Cardiac muscle cell (in vitro differentiated cells and primary cell): ENCODE results near the gene SLC5A3. TPM values are rescaled to one million over a fixed set of nuclear protein-coding genes. Genes with fewer than 3 reads are reported as not detected.

Experiments used
- DNase-seq, 2 donors: peaks; one replicate each; pipeline versions ENCODE4 v3.0.0 to v3.0.0-alpha.2; 2010 to 2017; ENCODE audit warnings: low read depth in 1 of 2, low spot score in 1 of 2
- H3K27ac ChIP-seq: fragments of 200-600 bp; sonication (generic); 2 replicates; pipeline ENCODE4 v1.5.1; 2016
- H3K27me3 ChIP-seq: fragments of 200-600 bp; sonication (generic); 2 replicates; pipeline ENCODE4 v1.6.0; 2016; ENCODE audit warnings: control low read depth
- H3K36me3 ChIP-seq: fragments of 200-600 bp; sonication (generic); 2 replicates; pipeline ENCODE4 v1.5.1; 2016; ENCODE audit warnings: control low read depth
- H3K4me1 ChIP-seq: fragments of 200-600 bp; sonication (generic); 2 replicates; pipeline ENCODE4 v1.8.1; 2017; ENCODE audit warnings: low read depth, mild to moderate bottlenecking, mixed run types
- H3K4me3 ChIP-seq: fragments of 200-600 bp; sonication (generic); 2 replicates; pipeline ENCODE4 v1.5.1; 2016; ENCODE audit warnings: mild to moderate bottlenecking
- H3K9me3 ChIP-seq: fragments of 200-600 bp; sonication (generic); 2 replicates; pipeline ENCODE4 v1.5.1; 2017; ENCODE audit warnings: low read depth, mild to moderate bottlenecking, control low read depth
- polyA plus RNA-seq: library from polyadenylated mRNA; unstranded; fragments of >200 nt; fragmentation: Nextera tagmentation; extraction: Ambion mirVana; gene quantifications from 2 replicates; pipeline ENCODE4 v1.2.1, GENCODE V29; 2016
- total RNA-seq: library from RNA; depleted of rRNA; stranded (reverse); fragments of >200 nt; gene quantifications from 2 replicates; pipeline ENCODE4 v1.2.3, GENCODE V29; 2016
- TF ChIP-seq, protein P1 (sequence below): IDR thresholded peaks from 2 replicates; pipeline ENCODE4 v1.5.1; 2012; ENCODE audit warnings: low read depth, mild to moderate bottlenecking, low read length

The SLC5A3 gene
- total and polyA plus RNA-seq, 2 experiments from 2014 or later, result 3.0 to 17.0 TPM

- Histone ChIP-seq H3K4me1 (no peaks in the 10 kb centered on the region), H3K9me3 (no peaks in the 10 kb centered on the region), H3K36me3 (no peaks in the 10 kb centered on the region), H3K4me3 (no peak overlapping the region), H3K27me3 (no peaks in the 10 kb centered on the region), H3K27ac (no peak overlapping the region)
- TF ChIP-seq, protein P1, sequence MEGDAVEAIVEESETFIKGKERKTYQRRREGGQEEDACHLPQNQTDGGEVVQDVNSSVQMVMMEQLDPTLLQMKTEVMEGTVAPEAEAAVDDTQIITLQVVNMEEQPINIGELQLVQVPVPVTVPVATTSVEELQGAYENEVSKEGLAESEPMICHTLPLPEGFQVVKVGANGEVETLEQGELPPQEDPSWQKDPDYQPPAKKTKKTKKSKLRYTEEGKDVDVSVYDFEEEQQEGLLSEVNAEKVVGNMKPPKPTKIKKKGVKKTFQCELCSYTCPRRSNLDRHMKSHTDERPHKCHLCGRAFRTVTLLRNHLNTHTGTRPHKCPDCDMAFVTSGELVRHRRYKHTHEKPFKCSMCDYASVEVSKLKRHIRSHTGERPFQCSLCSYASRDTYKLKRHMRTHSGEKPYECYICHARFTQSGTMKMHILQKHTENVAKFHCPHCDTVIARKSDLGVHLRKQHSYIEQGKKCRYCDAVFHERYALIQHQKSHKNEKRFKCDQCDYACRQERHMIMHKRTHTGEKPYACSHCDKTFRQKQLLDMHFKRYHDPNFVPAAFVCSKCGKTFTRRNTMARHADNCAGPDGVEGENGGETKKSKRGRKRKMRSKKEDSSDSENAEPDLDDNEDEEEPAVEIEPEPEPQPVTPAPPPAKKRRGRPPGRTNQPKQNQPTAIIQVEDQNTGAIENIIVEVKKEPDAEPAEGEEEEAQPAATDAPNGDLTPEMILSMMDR, result no peak
- DNase-seq, result no peak
These were observed 30.6 kb upstream of the SLC5A3 start for GRCh38 chr21:34042735-34043134.

DNA sequence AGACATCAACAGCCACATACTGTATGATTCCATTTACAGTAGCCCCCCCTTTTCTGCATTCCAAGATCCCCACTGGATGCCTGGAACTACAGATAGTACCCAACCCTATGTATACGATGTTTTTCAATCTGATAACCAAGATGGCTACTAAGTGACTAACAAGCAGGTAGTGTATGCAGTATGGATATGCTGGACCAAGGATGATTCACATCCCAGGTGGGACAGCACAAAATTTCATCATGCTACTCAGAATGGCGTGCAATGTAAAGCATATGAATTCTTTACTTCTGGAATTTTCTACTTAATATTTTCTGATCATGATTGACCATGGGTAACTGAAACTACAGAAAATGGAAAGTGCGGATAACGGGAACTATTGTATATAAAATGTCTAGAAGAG, 30.0 kb upstream of the SLC5A3 start:
- H3K36me3 ChIP-seq, result no peaks in the 10 kb centered on the region
- no peak for DNase-seq

GRCh38 chr21:34046917-34047316, 26.5 kb upstream of the SLC5A3 start:
- Histone ChIP-seq H3K27ac (no peak overlapping the region), H3K27me3 (no peaks in the 10 kb centered on the region), H3K36me3 (no peaks in the 10 kb centered on the region), H3K4me1 (no peaks in the 10 kb centered on the region), H3K9me3 (no peaks in the 10 kb centered on the region), H3K4me3 (no peak overlapping the region)
- TF ChIP-seq, protein P1, result no peak
- DNase-seq, result no peak

More for the DNA sequence above, 30.0 kb upstream of the SLC5A3 start:
- Histone ChIP-seq H3K9me3 (no peaks in the 10 kb centered on the region), H3K4me3 (no peak overlapping the region), H3K27me3 (no peaks in the 10 kb centered on the region), H3K27ac (no peak overlapping the region), H3K4me1 (no peaks in the 10 kb centered on the region)
- TF ChIP-seq, protein P1, result no peak

DNA sequence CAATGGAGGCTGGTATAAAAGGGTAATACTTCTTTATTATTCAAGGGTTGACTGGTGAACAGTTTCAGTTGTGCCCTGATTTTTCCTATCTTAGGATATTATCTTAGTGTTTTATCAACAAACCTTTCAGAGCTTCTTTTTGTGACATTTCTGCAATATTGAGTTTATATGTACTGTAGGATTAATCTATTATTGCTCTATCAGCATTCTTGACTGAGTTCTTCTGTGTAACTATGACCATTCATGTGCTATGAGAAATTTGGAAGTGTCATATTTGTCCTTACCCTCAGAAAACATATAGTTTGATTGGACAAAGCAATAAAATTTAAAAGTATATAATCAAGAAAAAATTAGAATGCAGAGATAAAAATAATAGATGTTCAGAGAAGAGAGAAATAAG, 25.5 kb upstream of the SLC5A3 start:
- no peaks in the 10 kb centered on the region for H3K9me3 ChIP-seq
- H3K27ac ChIP-seq, result no peak overlapping the region
- no peak overlapping the region for H3K4me3 ChIP-seq
- DNase-seq, result no peak
- H3K4me1 ChIP-seq, result no peaks in the 10 kb centered on the region
- TF ChIP-seq, protein P1, result no peak
- H3K36me3 ChIP-seq, result no peaks in the 10 kb centered on the region
- no peaks in the 10 kb centered on the region for H3K27me3 ChIP-seq

- Histone ChIP-seq H3K27me3 (no peaks in the 10 kb centered on the region), H3K4me1 (no peaks in the 10 kb centered on the region), H3K9me3 (no peaks in the 10 kb centered on the region), H3K4me3 (no peak overlapping the region), H3K36me3 (no peaks in the 10 kb centered on the region), H3K27ac (no peak overlapping the region)
- DNase-seq, result no peak
- TF ChIP-seq, protein P1, result no peak
These were observed 21.2 kb upstream of the SLC5A3 start for GRCh38 chr21:34052171-34052570.

GRCh38 chr21:34054259-34054658, 19.1 kb upstream of the SLC5A3 start:
- TF ChIP-seq, protein P1, result no peak
- Histone ChIP-seq H3K4me3 (no peak overlapping the region), H3K36me3 (no peaks in the 10 kb centered on the region), H3K27ac (no peak overlapping the region), H3K4me1 (no peaks in the 10 kb centered on the region), H3K27me3 (no peaks in the 10 kb centered on the region), H3K9me3 (no peaks in the 10 kb centered on the region)
- no peak for DNase-seq
